Stimulated activated memory B cell treated with anti-CD40 and anti-IgM and Interleukin-4, amounts not matched to agents 10 μg/mL and 1 μg/mL and 100 μg/mL, for 72 hours (primary cell): ENCODE measurements around the gene OPN3.

Source experiments
- ATAC-seq: fragments of 150-1000 bp; cut with Tn5 transposase; 2 replicates; pipeline ENCODE4 v1.10.0; 2021
- H3K27ac Mint-ChIP-seq: one replicate; pipeline ENCODE4 v1.8.0; 2022; ENCODE audit warnings: mild to moderate bottlenecking, mixed read lengths
- H3K27me3 Mint-ChIP-seq: one replicate; pipeline ENCODE4 v1.8.0; 2022; ENCODE audit warnings: mixed read lengths
- H3K36me3 Mint-ChIP-seq: one replicate; pipeline ENCODE4 v1.8.0; 2022; ENCODE audit warnings: mixed read lengths
- H3K4me1 Mint-ChIP-seq: one replicate; pipeline ENCODE4 v1.8.0; 2022; ENCODE audit warnings: mixed read lengths
- H3K4me3 Mint-ChIP-seq: one replicate; pipeline ENCODE4 v1.8.0; 2022; ENCODE audit warnings: mild to moderate bottlenecking, moderate library complexity, mixed read lengths
- H3K9me3 Mint-ChIP-seq: one replicate; pipeline ENCODE4 v1.8.0; 2022; ENCODE audit warnings: mixed read lengths

Gene OPN3

GRCh38 chr1:241638099-241638682, 2.0 kb downstream of the OPN3 start:
- H3K4me1 Mint-ChIP-seq: peaks cover 54% of the 10 kb centered on the region
- H3K9me3 Mint-ChIP-seq: peaks cover 8% of the 10 kb centered on the region
- H3K27me3 Mint-ChIP-seq: no peaks in the 10 kb centered on the region
- peaks cover 35% of the 10 kb centered on the region for H3K36me3 Mint-ChIP-seq
- peak overlapping the region; percentile 93 for H3K27ac Mint-ChIP-seq
- peak overlapping the region; percentile 97 for H3K4me3 Mint-ChIP-seq
- ATAC-seq: no peak

- H3K36me3 Mint-ChIP-seq: peaks cover 35% of the 10 kb centered on the region
- peak overlapping the region; percentile 93 for H3K27ac Mint-ChIP-seq
- no peak for ATAC-seq
- H3K9me3 Mint-ChIP-seq: peaks cover 8% of the 10 kb centered on the region
- H3K4me1 Mint-ChIP-seq: peaks cover 52% of the 10 kb centered on the region
- peak overlapping the region; percentile 97 for H3K4me3 Mint-ChIP-seq
- H3K27me3 Mint-ChIP-seq: no peaks in the 10 kb centered on the region
Measured at GRCh38 chr1:241637604-241638003, 2.6 kb downstream of the OPN3 start.

- ATAC-seq: no peak
- Mint-ChIP-seq H3K27ac (peak overlapping the region; percentile 93), H3K4me1 (peaks cover 55% of the 10 kb centered on the region), H3K4me3 (peak overlapping the region; percentile 97), H3K27me3 (no peaks in the 10 kb centered on the region), H3K9me3 (peaks cover 3% of the 10 kb centered on the region), H3K36me3 (peaks cover 40% of the 10 kb centered on the region)
Measured at GRCh38 chr1:241637046-241637590, 3.1 kb downstream of the OPN3 start.

GRCh38 chr1:241636291-241636690, 3.9 kb downstream of the OPN3 start:
- H3K4me1 Mint-ChIP-seq: peaks cover 62% of the 10 kb centered on the region
- no peaks in the 10 kb centered on the region for H3K9me3 Mint-ChIP-seq
- H3K36me3 Mint-ChIP-seq: peaks cover 47% of the 10 kb centered on the region
- no peak overlapping the region for H3K4me3 Mint-ChIP-seq
- H3K27ac Mint-ChIP-seq: peak overlapping the region; percentile 83
- ATAC-seq: no peak
- no peaks in the 10 kb centered on the region for H3K27me3 Mint-ChIP-seq

GRCh38 chr1:241635556-241636152, 4.5 kb downstream of the OPN3 start:
- H3K36me3 Mint-ChIP-seq: peaks cover 47% of the 10 kb centered on the region
- H3K27ac Mint-ChIP-seq: peak overlapping the region; percentile 83
- no peaks in the 10 kb centered on the region for H3K27me3 Mint-ChIP-seq
- H3K9me3 Mint-ChIP-seq: no peaks in the 10 kb centered on the region
- peaks cover 57% of the 10 kb centered on the region for H3K4me1 Mint-ChIP-seq
- no peak for ATAC-seq
- peak overlapping the region; percentile 50 for H3K4me3 Mint-ChIP-seq

- Mint-ChIP-seq H3K27ac (no peak overlapping the region), H3K36me3 (peaks cover 37% of the 10 kb centered on the region), H3K9me3 (no peaks in the 10 kb centered on the region), H3K4me3 (no peak overlapping the region), H3K27me3 (no peaks in the 10 kb centered on the region), H3K4me1 (peaks cover 61% of the 10 kb centered on the region)
- ATAC-seq: no peak
Measured at GRCh38 chr1:241632987-241633386, 7.2 kb downstream of the OPN3 start.

- peaks cover 32% of the 10 kb centered on the region for H3K36me3 Mint-ChIP-seq
- H3K27me3 Mint-ChIP-seq: no peaks in the 10 kb centered on the region
- peaks cover 52% of the 10 kb centered on the region for H3K4me1 Mint-ChIP-seq
- H3K27ac Mint-ChIP-seq: peak overlapping the region; percentile 22
- no peaks in the 10 kb centered on the region for H3K9me3 Mint-ChIP-seq
- H3K4me3 Mint-ChIP-seq: no peak overlapping the region
- no peak for ATAC-seq
Measured at GRCh38 chr1:241631674-241632073, 8.5 kb downstream of the OPN3 start.

- Mint-ChIP-seq H3K4me3 (no peak overlapping the region), H3K27ac (no peak overlapping the region), H3K9me3 (no peaks in the 10 kb centered on the region), H3K36me3 (peaks cover 32% of the 10 kb centered on the region), H3K27me3 (no peaks in the 10 kb centered on the region), H3K4me1 (peaks cover 49% of the 10 kb centered on the region)
- ATAC-seq: no peak
Measured at GRCh38 chr1:241630899-241631298, 9.3 kb downstream of the OPN3 start.

GRCh38 chr1:241630476-241630875, 9.7 kb downstream of the OPN3 start:
- Mint-ChIP-seq H3K36me3 (peaks cover 29% of the 10 kb centered on the region), H3K4me1 (peaks cover 45% of the 10 kb centered on the region), H3K27ac (no peak overlapping the region), H3K4me3 (no peak overlapping the region), H3K9me3 (no peaks in the 10 kb centered on the region), H3K27me3 (no peaks in the 10 kb centered on the region)
- ATAC-seq: no peak

GRCh38 chr1:241630005-241630404, 10.2 kb downstream of the OPN3 start:
- no peaks in the 10 kb centered on the region for H3K27me3 Mint-ChIP-seq
- H3K9me3 Mint-ChIP-seq: no peaks in the 10 kb centered on the region
- peak overlapping the region; percentile 35 for H3K27ac Mint-ChIP-seq
- ATAC-seq: no peak
- H3K4me3 Mint-ChIP-seq: no peak overlapping the region
- peaks cover 24% of the 10 kb centered on the region for H3K36me3 Mint-ChIP-seq
- peaks cover 40% of the 10 kb centered on the region for H3K4me1 Mint-ChIP-seq

GRCh38 chr1:241627453-241628259, 12.5 kb downstream of the OPN3 start:
- Mint-ChIP-seq H3K4me3 (peak overlapping the region; percentile 27), H3K9me3 (no peaks in the 10 kb centered on the region), H3K4me1 (peaks cover 46% of the 10 kb centered on the region), H3K27me3 (no peaks in the 10 kb centered on the region), H3K36me3 (peaks cover 24% of the 10 kb centered on the region), H3K27ac (peak overlapping the region; percentile 87)
- ATAC-seq: peak; percentile 54

GRCh38 chr1:241624935-241625334, 15.2 kb downstream of the OPN3 start:
- Mint-ChIP-seq H3K27ac (no peak overlapping the region), H3K4me1 (peaks cover 36% of the 10 kb centered on the region), H3K27me3 (no peaks in the 10 kb centered on the region), H3K4me3 (no peak overlapping the region), H3K36me3 (peaks cover 23% of the 10 kb centered on the region), H3K9me3 (no peaks in the 10 kb centered on the region)
- no peak for ATAC-seq

- H3K27ac Mint-ChIP-seq: no peak overlapping the region
- peaks cover 29% of the 10 kb centered on the region for H3K4me1 Mint-ChIP-seq
- no peak overlapping the region for H3K4me3 Mint-ChIP-seq
- H3K36me3 Mint-ChIP-seq: peaks cover 29% of the 10 kb centered on the region
- H3K27me3 Mint-ChIP-seq: no peaks in the 10 kb centered on the region
- ATAC-seq: no peak
- H3K9me3 Mint-ChIP-seq: no peaks in the 10 kb centered on the region
Measured at GRCh38 chr1:241622669-241623068, 17.5 kb downstream of the OPN3 start.

GRCh38 chr1:241617426-241617825, 22.7 kb downstream of the OPN3 start:
- H3K27ac Mint-ChIP-seq: peak overlapping the region; percentile 17
- peaks cover 28% of the 10 kb centered on the region for H3K36me3 Mint-ChIP-seq
- ATAC-seq: no peak
- no peaks in the 10 kb centered on the region for H3K9me3 Mint-ChIP-seq
- peaks cover 41% of the 10 kb centered on the region for H3K4me1 Mint-ChIP-seq
- H3K4me3 Mint-ChIP-seq: no peak overlapping the region
- H3K27me3 Mint-ChIP-seq: no peaks in the 10 kb centered on the region
